GM19035 (cell line): ENCODE measurements around the gene RPP30.
"Not testable (repeated sequence)": the region's sequence is repeated elsewhere in the genome, so short reads cannot be mapped to it uniquely, and the experiment has no call there.

Experiments used
- ATAC-seq: cut with Tn5 transposase; IDR thresholded peaks from one replicate; pipeline ENCODE4 v1.9.1; 2021; ENCODE audit not compliant: unreplicated experiment

RPP30 gene

DNA sequence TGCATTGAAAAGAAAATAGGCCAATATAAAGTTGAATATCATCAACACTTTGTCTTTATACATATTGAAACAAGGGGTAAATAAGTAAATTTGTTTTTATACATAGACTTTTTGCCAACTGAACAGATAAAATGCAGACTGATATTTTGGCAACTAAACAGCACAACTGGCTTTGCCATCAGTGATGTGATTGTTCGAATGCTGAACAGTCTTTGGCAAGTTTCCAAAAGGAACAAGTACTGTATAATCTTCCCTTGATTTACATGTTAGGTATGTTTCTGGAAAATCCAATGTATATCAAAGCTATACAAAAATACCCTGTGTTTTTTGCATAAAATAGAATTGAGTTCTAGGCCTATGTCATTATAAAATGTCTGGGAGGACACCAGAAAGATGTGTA lies 67.3 kb downstream of the RPP30 start:
- no peak for ATAC-seq

DNA sequence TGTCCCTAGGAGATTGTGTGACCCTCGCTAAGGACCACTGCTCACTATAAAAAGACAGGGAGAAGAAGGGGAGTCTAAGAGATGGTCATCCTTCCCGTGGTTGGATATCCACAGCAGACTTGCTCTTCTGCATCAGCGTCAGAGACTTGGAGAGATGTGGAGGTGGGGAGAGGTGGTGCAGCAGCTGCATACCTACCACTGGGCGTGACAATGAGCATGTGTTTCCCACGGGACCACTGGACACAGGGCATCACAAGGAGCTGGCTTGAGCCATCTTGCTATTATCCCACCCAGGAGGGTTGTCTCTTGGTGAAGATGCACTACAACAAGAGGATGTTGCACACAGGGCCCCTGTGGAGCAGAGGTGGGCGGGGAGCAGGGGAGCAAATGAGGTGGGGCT lies 67.9 kb downstream of the RPP30 start:
- no peak for ATAC-seq

DNA sequence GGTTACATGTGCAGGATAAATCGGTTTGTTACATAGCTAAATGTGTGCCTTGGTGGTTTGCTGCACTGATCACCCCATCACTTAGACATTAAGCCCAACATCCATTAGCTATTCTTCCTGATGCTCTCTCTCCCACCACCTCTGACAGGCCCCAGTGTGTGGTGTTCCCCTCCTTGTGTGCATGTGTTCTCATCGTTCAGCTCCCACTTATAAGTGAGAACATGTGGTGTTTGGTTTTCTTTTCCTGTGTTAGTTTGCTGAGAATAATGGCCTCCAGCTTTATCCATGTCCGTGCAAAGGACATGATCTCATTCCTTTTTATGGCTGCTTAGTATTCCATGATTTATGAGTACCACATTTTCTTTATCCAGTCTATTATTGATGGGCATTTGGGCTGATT lies 71.2 kb downstream of the RPP30 start:
- ATAC-seq: not testable (repeated sequence)

GRCh38 chr10:90944749-90945148 lies 73.0 kb downstream of the RPP30 start:
- ATAC-seq: no peak

DNA sequence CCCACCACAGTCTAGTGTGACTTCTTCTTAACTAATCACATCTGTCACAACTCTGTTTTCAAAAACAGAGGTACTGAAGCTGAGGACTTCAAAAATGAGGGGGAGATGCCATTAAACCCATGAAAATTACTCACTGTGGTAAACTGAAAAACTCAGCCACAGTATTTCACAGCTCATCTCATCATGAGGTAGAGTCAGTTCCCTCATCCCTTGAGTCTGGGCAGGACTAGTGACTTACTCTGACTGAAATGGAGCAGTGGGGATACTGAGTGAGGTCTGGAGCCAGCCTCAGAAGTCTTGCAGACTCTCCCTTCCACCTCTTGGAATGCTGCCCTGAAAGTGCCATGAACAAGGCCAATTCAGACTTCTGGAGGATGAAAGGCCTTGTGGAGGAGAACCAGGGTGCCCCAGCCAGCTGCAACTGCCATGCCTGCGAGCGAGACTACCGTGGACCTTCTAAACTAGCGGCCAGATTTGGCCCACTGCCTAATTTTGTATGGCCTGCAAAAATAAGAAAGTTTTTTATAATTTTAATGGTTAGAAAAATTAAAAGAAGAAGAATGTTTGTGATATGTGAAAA lies 73.8 kb downstream of the RPP30 start:
- no peak for ATAC-seq

DNA sequence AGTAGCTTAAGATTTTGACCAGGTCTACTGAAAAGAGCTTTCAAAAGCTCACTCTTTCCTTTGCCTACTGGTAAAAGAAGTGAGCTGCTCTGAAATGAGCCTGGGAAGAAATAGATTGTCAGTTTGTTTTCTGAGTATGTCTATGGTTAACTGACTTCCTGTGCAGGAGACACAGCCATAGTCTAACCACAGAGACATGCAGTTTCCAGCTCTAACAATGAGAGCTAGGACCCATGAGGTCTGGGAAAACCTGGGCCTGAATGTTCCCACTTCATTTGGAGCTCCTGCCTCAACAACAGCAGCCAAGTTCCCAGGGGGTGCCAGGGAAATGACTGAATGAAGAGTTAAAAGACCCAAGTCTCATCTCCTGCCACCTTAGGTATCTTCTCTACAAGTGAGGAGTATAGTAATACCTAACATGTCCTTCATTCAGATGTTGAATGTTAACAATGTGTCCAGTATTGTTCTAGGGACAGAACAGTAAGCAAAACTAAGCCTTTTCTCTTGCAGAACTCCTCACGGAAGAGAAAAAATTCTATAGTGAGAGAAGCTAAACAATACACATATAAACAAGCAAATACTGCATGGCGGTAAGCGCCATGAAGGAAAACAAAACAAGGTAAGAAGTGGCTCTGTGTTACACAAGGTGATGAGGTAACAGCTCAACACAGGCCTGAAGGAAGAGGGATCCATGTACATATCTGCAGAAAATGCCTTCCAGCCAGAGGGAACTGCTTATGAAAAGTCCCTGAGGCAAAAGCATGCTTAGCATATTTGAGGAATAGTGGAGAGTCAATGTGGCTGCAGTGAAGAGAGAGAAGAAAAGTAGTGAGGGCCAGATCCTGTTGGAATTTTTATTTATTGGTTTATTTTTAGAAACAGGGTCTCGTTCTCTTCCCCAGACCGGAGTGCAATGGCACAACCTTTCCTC lies 75.5 kb downstream of the RPP30 start:
- ATAC-seq: peak; percentile 72
